Neural cell (in vitro differentiated cells): ENCODE results near the gene TYW3. TPM values are rescaled to one million over a fixed set of nuclear protein-coding genes. Genes with fewer than 3 reads are reported as not detected.

ENCODE experiments used
- H2AFZ ChIP-seq: fragments of 200-600, 300-800 bp; sonication (generic), shearing (Covaris generic); 2 replicates; pipeline ENCODE4 v1.6.0; 2014; ENCODE audit warnings: low read depth, mild to moderate bottlenecking, antibody characterized with exemption, low read length, moderate library complexity
- H3F3A ChIP-seq: fragments of 200-600 bp; shearing (Covaris generic); 2 replicates; pipeline ENCODE4 v1.6.1; 2016; ENCODE audit warnings: mild to moderate bottlenecking, moderate library complexity, mixed read lengths, antibody characterized with exemption, low read length; ENCODE audit not compliant: insufficient read depth, poor library complexity, severe bottlenecking
- H3K27ac ChIP-seq: fragments of 200-600, 300-800 bp; sonication (generic), shearing (Covaris generic); 2 replicates; pipeline ENCODE4 v1.5.1; 2014; ENCODE audit warnings: mild to moderate bottlenecking, low read length, moderate library complexity
- H3K27me3 ChIP-seq: fragments of 300-800, 200-600 bp; sonication (generic), shearing (Covaris generic); 2 replicates; pipeline ENCODE4 v1.6.0; 2014; ENCODE audit warnings: mild to moderate bottlenecking, low read depth, low read length, moderate library complexity; ENCODE audit not compliant: insufficient read depth
- H3K36me3 ChIP-seq: fragments of 300-800, 200-600 bp; sonication (generic), shearing (Covaris generic); 2 replicates; pipeline ENCODE4 v1.5.1; 2014; ENCODE audit warnings: mild to moderate bottlenecking, antibody characterized with exemption, low read length, moderate library complexity; ENCODE audit not compliant: insufficient read depth
- H3K4me2 ChIP-seq: fragments of 300-800, 200-600 bp; sonication (generic), shearing (Covaris generic); 2 replicates; pipeline ENCODE4 v1.6.0; 2014; ENCODE audit warnings: mild to moderate bottlenecking, low read length
- H3K4me3 ChIP-seq: fragments of 300-800, 200-600 bp; sonication (generic), shearing (Covaris generic); 2 replicates; pipeline ENCODE4 v1.5.1; 2014; ENCODE audit warnings: mild to moderate bottlenecking, low read length, moderate library complexity
- H3K79me2 ChIP-seq: fragments of 200-600 bp; shearing (Covaris generic); replicated peaks from 2 replicates; pipeline ENCODE4 v1.6.0; 2014; ENCODE audit warnings: mild to moderate bottlenecking, low read length, moderate library complexity; ENCODE audit not compliant: insufficient read depth
- H3K9ac ChIP-seq: fragments of 300-800, 200-600 bp; sonication (generic), shearing (Covaris generic); 2 replicates; pipeline ENCODE4 v1.6.1; 2016; ENCODE audit warnings: mild to moderate bottlenecking, low read length, mixed read lengths
- H3K9me2 ChIP-seq: fragments of 200-600 bp; shearing (Covaris generic); 2 replicates; pipeline ENCODE4 v1.6.1; 2016; ENCODE audit warnings: mild to moderate bottlenecking, low read length, mixed read lengths; ENCODE audit not compliant: insufficient read depth
- H3K9me3 ChIP-seq: fragments of 200-600, 300-800 bp; sonication (generic), shearing (Covaris generic); 2 replicates; pipeline ENCODE4 v1.6.1; 2016; ENCODE audit warnings: mild to moderate bottlenecking, mixed run types, low read length, moderate library complexity, mixed read lengths
- H4K20me1 ChIP-seq: fragments of 200-600 bp; shearing (Covaris generic); 2 replicates; pipeline ENCODE4 v1.6.1; 2016; ENCODE audit warnings: mild to moderate bottlenecking, mixed run types; ENCODE audit not compliant: insufficient read depth
- CTCF ChIP-seq: fragments of 450-650 bp; IDR thresholded peaks from 2 replicates; pipeline ENCODE4 v1.5.1; 2014; ENCODE audit warnings: antibody characterized with exemption, mild to moderate bottlenecking, moderate library complexity; ENCODE audit not compliant: poor library complexity, severe bottlenecking
- EP300 ChIP-seq: fragments of 450-650 bp; conservative IDR thresholded peaks from 2 replicates; pipeline ENCODE4 v1.6.1; 2014; ENCODE audit warnings: antibody characterized with exemption, mild to moderate bottlenecking, moderate library complexity; ENCODE audit not compliant: poor library complexity, severe bottlenecking
- EZH2 ChIP-seq: fragments of 200-600, 300-800 bp; shearing (Covaris generic), sonication (generic); IDR thresholded peaks from 2 replicates; pipeline ENCODE4 v1.6.1; 2014; ENCODE audit warnings: antibody characterized with exemption, low read length, borderline replicate concordance, mild to moderate bottlenecking; ENCODE audit not compliant: insufficient read depth, poor library complexity, severe bottlenecking
- MXI1 ChIP-seq: fragments of 450-650 bp; conservative IDR thresholded peaks from 2 replicates; pipeline ENCODE4 v1.6.1; 2014; ENCODE audit warnings: antibody characterized with exemption, mild to moderate bottlenecking; ENCODE audit not compliant: poor library complexity, severe bottlenecking
- POLR2AphosphoS5 ChIP-seq: IDR thresholded peaks from 2 replicates; pipeline ENCODE4 v1.6.1; 2012
- RAD21 ChIP-seq: fragments of 450-650 bp; conservative IDR thresholded peaks from 2 replicates; pipeline ENCODE4 v1.6.1; 2014; ENCODE audit warnings: antibody characterized with exemption, mild to moderate bottlenecking, moderate library complexity
- REST ChIP-seq: IDR thresholded peaks from 2 replicates; pipeline ENCODE4 v1.6.1; 2012; ENCODE audit warnings: borderline replicate concordance
- SMC3 ChIP-seq: fragments of 450-650 bp; conservative IDR thresholded peaks from 2 replicates; pipeline ENCODE4 v1.6.1; 2014; ENCODE audit warnings: antibody characterized with exemption, mild to moderate bottlenecking, moderate library complexity; ENCODE audit not compliant: poor library complexity
- TAF1 ChIP-seq: IDR thresholded peaks from 2 replicates; pipeline ENCODE4 v1.6.1; 2012; ENCODE audit warnings: low read depth
- polyA plus RNA-seq: library from polyadenylated mRNA; depleted of rRNA; stranded (reverse); fragments of >200 nt; gene quantifications from 2 replicates; pipeline ENCODE4 v1.2.3, GENCODE V29; 2014

Gene TYW3
- polyA plus RNA-seq, 1 donor from 2014 or later, result 1.5 TPM

GRCh38 chr1:74811436-74812179, 78.7 kb downstream of the TYW3 start:
- Histone ChIP-seq H3K27ac (no peak overlapping the region), H4K20me1 (no peaks in the 10 kb centered on the region), H3K9me3 (no peaks in the 10 kb centered on the region), H3K79me2 (no peaks in the 10 kb centered on the region), H3K36me3 (no peaks in the 10 kb centered on the region), H3K9me2 (no peaks in the 10 kb centered on the region), H3F3A (no peaks in the 10 kb centered on the region), H3K4me3 (no peak overlapping the region), H3K4me2 (no peak overlapping the region), H2AFZ (no peak overlapping the region), H3K27me3 (no peaks in the 10 kb centered on the region), H3K9ac (no peak overlapping the region)
- no peak for TF ChIP-seq EZH2
- no peak for TF ChIP-seq POLR2AphosphoS5
- TF ChIP-seq REST, result no peak
- TF ChIP-seq RAD21, result no peak
- TF ChIP-seq SMC3, result no peak
- TF ChIP-seq TAF1, result no peak
- TF ChIP-seq CTCF, result no peak
- TF ChIP-seq MXI1, result no peak
- no peak for TF ChIP-seq EP300

- Histone ChIP-seq H3K4me3 (no peak overlapping the region), H3K36me3 (no peaks in the 10 kb centered on the region), H3K79me2 (no peaks in the 10 kb centered on the region), H3K9me3 (no peaks in the 10 kb centered on the region), H4K20me1 (no peaks in the 10 kb centered on the region), H3K27ac (no peak overlapping the region), H3K27me3 (no peaks in the 10 kb centered on the region), H3K9ac (no peak overlapping the region), H3K4me2 (no peak overlapping the region), H2AFZ (no peak overlapping the region), H3F3A (no peaks in the 10 kb centered on the region), H3K9me2 (no peaks in the 10 kb centered on the region)
- no peak for TF ChIP-seq REST
- no peak for TF ChIP-seq EP300
- no peak for TF ChIP-seq POLR2AphosphoS5
- no peak for TF ChIP-seq SMC3
- TF ChIP-seq MXI1, result no peak
- TF ChIP-seq CTCF, result no peak
- no peak for TF ChIP-seq TAF1
- TF ChIP-seq EZH2, result no peak
- no peak for TF ChIP-seq RAD21
Measured at GRCh38 chr1:74812180-74812541, 79.2 kb downstream of the TYW3 start.
